ENCODE measurements around the gene ZNF496.
"Not testable (repeated sequence)": the region's sequence is repeated elsewhere in the genome, so short reads cannot be mapped to it uniquely, and the experiment has no call there.

Gene ZNF496

DNA sequence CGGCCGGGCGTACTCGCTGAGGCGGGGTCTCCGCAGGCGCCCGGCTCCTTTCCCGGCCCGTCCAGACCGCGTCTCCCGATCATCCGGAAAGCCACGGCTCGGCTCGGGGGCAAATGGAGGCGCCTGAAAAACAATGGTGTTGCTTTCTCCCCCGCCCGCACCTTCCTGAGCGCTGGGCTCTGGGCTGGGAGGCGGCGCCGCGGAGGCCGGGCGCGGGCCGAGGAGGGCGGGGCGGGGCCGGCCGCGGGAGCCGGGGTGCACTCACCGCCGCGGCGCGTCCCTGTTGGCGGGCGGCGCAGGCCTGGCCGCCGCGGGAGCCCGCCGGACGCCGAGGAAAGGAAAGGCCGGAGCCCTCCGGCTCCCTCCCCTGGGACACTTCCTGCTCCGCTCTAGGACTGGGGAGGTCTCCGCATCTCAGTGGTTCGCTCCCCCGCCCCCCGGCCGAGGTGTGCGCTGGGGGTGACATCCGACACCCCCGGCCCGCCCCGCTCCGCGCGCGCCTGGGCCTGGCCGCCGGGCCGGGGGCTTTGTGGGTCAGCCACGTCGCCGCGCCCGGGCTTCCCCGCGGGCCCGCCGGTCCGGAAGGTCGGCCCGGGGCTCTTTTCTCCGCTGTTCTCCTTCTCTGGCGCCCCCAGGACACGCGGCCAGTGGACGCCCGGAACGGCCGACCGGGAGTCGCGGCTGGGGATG, at the start of gene ZNF496:
Gene ZNF496 (minus strand): TSS at position 343 of the 690 bp plus-strand sequence. CDS start 2,289 bp downstream, outside the sequence.
- DNase-seq (ENCODE audit: low read depth) = peak; percentile 43

DNA sequence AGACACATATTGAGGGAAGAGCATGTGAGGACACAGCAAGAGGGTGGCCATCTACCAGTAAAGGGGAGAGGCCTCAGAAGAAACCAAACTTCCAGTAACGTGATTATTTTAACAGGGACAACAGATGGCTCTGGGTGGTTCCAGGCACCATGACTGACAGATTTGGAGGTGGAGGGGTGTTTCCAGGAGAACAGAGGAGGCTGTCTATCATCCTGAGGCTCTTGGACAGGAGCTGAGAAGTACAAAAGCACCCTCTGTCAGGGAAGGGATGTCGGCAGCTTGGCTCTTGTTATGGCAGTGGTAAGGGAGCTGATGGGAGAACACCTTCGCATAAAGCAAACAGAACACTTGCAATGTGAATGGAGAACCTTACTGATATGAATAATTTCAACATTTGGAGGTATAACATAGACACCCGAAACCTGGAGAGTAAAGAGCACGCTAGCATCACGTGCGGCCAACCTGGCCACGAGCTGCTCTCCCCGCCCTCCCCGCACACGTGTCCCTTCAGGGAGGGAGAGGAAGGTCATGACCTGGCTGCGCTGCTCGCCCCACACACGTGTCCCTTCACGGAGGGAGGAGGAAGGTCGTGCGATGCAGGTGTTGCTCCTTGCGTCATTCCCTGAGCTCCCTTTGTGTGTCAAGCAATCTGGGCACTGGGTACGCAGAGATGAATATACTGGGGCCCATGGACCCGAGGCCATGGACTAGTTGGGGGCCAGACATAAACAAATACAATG, 46.8 kb upstream of the ZNF496 start:
- DNase-seq (ENCODE audit: low read depth) = no peak

DNA sequence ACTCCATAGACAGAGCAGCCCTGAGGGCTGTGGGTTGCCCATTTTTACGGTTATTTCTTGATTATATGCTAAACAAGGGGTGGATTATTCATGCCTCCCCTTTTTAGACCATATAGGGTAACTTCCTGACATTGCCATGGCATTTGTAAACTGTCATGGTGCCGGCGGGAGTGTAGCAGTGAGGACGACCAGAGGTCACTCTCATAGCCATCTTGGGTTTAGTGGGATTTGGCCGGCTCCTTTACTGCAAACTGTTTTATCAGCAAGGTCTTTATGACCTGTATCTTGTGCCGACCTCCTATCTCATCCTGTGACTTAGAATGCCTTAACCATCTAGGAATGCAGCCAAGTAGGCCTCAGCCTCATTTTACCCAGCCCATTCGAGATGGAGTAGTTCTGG, 46.0 kb upstream of the ZNF496 start:
- DNase-seq (ENCODE audit: low read depth) = not testable (repeated sequence)

- no peak for DNase-seq (ENCODE audit: low read depth)
Observed at GRCh38 chr1:247376659-247377058, 45.0 kb upstream of the ZNF496 start.

DNA sequence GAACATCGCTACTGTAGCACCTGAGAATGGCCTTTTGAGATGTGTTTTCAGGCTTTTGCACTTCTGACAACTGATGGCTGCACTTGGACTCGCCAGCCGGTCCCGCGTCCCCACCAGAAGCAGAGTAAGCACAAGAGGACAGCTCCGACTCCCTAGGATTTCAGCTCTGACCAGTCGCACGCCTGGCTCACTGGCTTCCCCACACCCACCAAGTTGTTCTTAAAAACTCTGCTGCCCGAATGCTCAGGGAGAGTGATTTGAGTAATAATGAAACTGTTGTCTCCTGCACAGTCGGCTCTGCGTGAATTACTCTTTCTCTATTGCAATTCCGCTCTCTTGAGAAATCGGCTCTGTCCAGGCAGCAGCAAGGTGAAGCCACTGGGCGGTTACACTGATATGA, 44.1 kb upstream of the ZNF496 start:
- no peak for DNase-seq (ENCODE audit: low read depth)

- not testable (repeated sequence) for DNase-seq (ENCODE audit: low read depth)
Observed at GRCh38 chr1:247374651-247375334, 43.1 kb upstream of the ZNF496 start.

DNA sequence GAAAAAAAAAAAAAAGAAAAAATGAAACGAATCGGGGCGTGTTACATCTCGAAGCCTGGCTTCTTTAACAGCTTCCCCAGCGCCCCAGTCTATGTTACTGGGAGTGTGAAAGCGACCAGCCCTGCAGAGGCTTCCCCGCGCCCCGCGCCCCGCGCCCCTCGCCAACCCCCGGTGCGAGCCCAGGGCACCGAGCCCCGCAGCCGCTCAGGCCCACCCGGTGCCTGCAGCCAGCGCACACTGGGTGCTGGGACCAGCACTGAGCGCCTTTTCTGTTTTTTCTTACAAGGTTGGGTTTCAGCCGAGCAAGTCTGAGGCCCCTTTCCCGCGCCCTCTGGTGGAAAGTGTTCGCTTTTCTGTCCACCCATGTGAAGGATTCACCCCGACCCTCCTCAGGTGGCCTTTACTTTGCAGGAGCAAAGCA, 42.1 kb upstream of the ZNF496 start:
- DNase-seq (ENCODE audit: low read depth) = peak; percentile 46

- DNase-seq (ENCODE audit: low read depth) = no peak
Observed at GRCh38 chr1:247371801-247372259, 40.2 kb upstream of the ZNF496 start.

GRCh38 chr1:247370786-247371732, 39.4 kb upstream of the ZNF496 start:
- DNase-seq (ENCODE audit: low read depth) = no peak

DNA sequence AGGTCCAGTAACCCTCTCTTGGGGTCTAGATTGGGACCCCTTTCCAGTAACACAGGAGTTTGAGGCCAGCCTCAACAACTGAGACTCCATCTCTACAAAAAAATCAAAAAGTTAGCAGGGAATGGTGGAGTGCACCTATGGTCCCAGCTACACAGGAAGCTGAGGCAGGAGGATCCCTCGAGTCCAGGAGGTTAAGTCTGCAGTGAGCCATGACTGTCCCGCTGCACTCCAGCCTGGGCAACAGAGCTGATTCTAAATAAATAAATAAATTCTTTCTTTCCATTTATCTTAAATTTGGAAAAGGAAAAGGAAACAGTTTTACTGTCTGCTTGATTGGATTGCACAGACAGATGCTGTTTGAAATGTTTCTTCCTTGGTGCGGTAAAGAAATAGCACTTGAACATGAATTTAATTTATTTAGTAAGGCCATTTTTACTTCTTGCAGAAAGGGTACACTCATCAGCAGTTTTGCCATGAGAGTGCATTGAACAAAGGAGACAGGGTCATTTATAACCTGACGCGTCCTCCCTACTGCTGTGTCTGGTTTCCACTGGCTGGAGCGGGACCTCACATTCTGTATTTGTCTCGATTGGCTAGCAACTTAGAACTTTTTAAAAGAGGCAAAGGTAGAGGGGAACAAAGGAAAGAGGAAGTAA, 37.0 kb upstream of the ZNF496 start:
- no peak for DNase-seq (ENCODE audit: low read depth)

DNA sequence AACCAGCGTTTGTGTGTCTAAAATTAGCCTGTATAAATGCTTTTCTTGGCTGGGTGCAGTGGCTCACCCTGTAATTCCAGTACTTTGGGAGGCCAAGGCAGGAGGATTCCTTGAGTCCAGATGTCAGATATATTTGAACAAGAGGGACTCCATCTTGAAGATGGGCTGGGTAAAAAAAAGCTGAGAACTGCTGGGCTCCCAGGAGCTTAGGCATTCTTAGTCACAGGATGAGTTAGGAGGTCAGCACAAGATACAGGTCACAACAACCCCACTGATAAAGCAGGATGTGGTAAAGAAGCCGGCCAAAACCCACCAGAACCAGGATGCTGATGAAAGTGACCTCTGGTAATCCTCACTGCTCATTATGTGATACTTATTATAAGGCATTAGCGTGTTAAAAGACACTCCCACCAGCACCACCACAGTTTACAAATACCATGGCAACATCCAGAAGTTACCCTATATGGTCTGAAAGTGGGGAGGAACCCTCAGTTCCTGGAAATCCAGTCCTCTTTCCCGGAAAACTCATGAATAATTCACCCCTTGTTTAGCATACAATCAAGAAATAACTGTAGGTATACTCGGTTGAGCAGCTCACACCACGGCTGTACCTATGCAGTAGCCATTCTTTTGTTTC, 36.2 kb upstream of the ZNF496 start:
- DNase-seq (ENCODE audit: low read depth) = no peak

DNA sequence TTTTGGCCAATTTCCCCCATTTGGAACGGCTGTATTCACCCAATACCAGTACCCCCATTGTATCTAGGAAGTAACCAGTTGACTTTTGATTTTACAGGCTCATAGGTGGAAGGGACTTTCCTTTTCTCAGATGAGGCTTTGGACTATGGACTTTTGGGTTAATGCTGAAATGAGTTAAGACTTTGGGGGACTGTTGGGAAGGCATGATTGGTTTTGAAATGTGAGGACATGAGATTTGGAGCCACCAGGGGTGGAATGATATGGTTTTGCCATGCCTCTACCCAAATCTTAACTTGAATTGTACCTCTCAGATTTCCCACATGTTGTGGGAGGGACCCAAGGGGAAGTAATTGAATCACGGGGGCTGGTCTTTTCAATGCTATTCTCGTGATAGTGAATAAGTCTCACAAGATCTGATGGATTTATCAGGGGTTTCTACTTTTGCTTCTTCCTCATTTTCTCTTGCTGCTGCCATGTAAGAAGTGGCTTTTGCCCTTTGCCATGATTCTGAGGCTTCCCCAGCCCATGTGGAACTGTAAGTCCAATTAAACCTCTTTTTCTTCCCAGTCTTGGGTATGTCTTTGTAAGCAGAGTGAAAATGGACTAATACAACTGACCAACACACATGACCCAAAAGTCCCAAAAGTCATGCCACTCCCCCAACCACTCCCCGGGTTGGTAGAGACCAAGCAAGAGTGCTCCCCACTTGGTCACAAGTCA, 35.4 kb upstream of the ZNF496 start:
- DNase-seq (ENCODE audit: low read depth) = no peak

- not testable (repeated sequence) for DNase-seq (ENCODE audit: low read depth)
Observed at GRCh38 chr1:247366345-247366744, 34.7 kb upstream of the ZNF496 start.

DNA sequence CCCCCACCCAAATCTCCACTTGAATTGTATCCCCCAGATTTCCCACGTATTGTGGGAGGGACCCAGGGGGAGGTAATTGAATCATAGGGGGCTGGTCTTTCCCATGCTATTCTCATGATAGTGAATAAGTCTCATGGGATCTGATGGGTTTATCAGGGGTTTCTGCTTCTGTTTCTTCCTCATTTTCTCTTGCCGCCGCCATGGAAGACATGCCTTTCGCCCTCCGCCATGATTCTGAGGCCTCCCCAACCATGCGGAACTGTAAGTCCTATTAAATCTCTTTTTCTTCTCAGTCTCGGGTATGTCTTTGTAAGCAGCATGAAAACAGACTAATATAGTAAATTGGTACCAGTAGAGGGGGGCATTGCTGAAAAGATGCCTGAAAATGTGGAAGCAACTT, 33.4 kb upstream of the ZNF496 start:
- no peak for DNase-seq (ENCODE audit: low read depth)

DNA sequence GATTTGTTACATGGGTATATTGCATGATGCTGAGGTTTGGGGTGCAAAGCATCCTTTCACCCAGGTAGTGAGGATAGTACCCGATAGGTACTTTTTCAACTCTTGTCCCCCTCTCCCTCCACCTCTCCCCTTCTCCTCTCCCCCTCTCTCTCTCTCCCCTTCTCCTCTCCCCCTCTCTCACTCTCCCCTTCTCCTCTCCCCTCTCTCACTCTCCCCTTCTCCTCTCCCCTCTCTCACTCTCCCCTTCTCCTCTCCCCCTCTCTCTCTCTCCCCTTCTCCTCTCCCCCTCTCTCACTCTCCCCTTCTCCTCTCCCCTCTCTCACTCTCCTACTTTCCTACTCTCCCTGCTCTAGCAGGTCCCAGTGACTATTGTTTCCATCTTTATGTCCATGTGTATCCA, 31.3 kb upstream of the ZNF496 start:
- DNase-seq (ENCODE audit: low read depth) = not testable (repeated sequence)

- DNase-seq (ENCODE audit: low read depth) = no peak
Observed at GRCh38 chr1:247362153-247362552, 30.5 kb upstream of the ZNF496 start.

DNA sequence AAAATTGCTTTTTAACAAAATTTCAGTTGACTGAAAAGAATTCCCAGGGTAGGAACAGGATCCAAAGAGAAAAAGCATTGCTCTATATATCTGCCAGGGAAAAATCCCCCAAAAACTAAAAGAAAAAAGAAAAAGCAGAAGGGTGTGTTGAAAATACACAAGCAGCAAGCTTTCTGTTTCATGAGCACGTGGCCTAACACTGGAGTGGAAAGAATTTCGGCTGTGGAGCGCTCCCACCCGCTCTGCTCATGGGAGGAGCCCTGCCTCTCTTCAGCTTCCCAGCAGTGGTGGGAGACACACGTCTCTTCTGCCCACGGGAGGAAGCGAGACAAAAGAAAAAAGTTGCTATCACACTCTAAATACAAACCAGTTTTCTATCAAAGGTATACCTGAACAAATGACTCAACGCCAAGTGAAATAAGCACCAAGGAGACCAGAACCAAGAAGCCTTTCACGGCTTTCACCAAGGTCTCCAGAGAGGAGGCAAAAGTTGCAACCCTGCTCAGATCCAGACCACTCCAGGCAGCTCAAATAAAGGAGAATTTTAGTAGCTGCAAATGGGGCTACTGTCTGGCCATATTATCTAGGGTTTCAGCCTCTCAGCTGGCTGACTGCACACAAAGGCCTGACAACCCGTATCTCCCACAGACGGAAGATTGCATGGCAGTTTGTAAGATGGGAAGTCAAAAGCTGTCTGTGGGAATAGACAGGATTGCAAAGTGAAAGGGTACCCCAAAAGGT, 29.5 kb upstream of the ZNF496 start:
- no peak for DNase-seq (ENCODE audit: low read depth)

DNA sequence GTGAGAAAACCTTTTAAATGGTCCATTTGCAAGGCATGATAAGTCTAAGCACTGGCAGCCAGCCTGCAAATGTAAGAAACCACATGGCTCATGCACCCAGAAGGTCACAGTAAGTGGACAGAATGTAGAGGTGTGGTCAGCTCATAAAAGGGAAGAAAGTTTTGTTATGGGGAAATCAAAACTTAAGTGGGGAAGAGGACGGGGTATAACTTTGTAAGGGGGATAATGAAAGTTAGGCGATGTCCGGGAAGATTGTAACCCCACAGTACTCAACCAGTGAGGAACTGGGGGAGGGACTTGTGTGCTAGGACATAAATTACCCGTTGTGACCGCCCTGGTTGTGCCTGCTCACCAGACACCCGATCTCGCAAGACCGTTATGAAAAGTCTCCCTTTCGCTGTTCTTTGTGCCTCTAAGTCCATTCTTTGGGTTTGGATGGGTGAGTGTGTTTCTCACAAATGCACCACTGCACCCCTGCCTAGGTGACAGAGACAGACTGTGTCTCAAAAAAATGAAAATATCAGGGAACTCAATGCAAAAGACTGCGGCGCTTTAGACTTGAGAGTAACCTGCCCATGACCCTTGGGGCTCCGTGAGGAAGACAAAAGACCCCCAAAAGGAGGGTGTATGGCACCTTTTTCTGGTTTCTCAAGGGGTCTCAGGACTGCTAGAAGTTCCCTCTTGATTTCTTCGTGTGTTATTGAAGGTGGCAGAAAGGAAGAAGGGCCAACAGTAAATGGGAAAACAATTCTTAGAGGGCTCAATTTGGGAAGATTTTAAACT, 28.6 kb upstream of the ZNF496 start:
- no peak for DNase-seq (ENCODE audit: low read depth)

Data from activated T-cell treated with anti-CD3 and anti-CD28 coated beads for 24 hours (primary cell).